GM12873 (cell line): ENCODE data around the gene UBAC2.

Experiments
- TF ChIP-seq, protein P1 (sequence below): IDR thresholded peaks from 2 replicates; pipeline ENCODE4 v1.5.1; 2012; ENCODE audit warnings: low read depth, mild to moderate bottlenecking, moderate library complexity, low read length, control low read depth; ENCODE audit not compliant: insufficient read depth; ENCODE audit errors: missing control alignments

Gene UBAC2

DNA sequence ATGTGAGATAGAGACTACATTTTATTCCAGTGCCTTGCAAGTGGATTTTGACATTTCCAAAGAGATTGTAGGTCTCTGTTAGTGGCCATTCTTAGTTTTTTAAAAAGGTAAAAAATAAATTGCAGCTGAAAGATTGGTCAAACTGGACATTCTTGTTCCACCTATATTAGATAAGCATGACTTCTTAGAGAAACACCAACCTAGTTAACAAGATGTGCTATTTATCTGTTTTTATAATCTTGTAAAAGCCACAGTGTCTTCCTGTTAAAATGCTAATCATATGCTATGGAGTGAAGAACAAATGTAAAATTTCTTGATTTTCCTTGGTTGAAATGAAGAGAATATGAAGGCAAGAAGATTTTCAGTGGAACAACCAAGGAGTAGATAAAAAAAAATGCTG lies 140.0 kb downstream of the UBAC2 start:
- TF ChIP-seq, protein P1, sequence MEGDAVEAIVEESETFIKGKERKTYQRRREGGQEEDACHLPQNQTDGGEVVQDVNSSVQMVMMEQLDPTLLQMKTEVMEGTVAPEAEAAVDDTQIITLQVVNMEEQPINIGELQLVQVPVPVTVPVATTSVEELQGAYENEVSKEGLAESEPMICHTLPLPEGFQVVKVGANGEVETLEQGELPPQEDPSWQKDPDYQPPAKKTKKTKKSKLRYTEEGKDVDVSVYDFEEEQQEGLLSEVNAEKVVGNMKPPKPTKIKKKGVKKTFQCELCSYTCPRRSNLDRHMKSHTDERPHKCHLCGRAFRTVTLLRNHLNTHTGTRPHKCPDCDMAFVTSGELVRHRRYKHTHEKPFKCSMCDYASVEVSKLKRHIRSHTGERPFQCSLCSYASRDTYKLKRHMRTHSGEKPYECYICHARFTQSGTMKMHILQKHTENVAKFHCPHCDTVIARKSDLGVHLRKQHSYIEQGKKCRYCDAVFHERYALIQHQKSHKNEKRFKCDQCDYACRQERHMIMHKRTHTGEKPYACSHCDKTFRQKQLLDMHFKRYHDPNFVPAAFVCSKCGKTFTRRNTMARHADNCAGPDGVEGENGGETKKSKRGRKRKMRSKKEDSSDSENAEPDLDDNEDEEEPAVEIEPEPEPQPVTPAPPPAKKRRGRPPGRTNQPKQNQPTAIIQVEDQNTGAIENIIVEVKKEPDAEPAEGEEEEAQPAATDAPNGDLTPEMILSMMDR, result no peak

DNA sequence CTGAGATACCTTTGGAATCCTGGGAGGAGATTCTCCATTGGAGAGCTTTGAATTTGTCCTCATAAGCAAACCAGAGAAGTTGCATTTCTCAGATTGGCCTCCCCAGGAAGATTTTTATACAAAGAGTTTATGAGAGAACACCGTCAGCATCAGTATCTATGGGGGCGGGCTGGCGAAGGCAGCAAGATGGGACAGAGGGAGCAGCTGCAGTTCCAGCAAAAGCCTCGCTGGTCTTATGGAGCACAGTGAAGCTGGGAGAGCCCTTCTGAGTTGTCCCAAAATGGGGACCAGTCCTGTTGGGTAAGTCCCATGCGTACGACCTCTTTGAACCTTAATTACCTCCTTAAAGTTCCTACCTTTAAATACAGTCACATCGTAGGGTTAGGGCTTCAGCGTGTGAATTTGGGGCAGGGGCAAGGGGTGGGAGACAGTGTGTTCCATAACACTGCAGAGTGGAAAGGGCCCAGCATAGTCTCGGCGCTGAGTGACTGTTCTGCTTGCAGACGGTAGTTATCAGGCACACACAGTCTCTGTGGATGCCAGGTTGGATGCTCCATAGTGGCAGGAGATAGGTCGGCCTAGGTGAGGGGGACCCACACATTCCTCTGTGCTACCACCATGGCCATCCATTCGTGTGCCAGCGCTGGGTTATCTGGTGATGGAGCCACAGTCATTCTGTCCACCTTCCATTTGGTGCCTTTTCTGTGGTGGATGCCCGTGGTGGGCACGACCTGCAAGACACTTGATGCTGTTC lies 141.5 kb downstream of the UBAC2 start:
- TF ChIP-seq, protein P1, result no peak

DNA sequence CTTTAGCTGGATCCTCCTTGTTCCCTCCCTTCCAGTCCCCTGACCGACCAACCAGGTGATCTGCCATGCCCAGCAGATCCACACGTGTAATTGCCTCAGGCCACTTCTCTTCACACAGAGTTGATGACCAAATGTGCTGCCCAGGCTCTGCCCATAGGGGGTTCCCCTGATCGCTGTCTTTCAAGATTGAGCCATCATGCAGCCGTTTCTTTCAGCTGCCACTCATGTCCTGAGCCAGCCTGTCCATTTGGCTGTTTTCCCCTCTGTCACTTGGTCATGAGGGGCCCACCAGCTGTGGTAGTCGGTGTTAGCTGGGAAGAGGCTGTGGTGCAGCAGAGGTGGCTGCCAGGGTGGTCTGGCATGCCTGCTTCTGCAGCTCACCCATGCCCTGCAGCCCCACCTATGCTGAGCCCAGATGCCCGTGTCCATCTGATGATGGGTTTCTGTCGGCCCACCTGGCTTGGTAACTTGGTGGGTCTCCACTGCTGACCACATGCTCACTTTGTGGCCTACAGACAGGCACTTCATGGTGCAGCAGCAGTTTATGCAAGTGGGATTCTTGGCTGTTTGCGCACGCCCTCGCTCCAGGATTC lies 142.2 kb downstream of the UBAC2 start:
- TF ChIP-seq, protein P1, result no peak

DNA sequence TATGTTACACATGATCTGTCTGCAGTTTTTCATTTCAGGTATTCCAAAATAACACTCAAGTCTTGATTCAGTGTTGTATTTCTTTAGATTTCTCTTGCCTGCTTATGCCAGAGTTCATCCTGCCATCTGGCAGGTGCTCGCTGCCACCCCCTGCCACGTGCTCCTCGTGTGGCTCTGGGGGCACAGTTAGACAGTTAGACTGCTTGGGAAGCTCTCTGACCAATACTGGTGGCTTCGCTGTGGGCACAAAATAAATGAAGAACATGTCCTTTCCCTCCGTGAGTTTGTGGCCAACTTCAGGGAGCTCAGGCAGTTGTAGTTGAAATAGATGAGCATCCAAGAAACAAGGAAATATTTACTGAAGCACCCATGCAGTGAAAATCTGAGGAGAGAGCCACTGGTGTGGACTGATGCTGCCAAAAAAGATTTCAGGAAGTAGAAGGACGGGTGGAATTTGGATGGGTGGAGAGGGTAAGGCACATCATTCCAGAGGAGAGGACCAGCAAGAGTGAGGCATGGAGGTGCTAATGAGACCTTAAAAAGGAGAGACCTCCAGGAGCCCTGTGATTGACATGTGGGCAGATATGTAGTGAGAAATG lies 144.1 kb downstream of the UBAC2 start:
- TF ChIP-seq, protein P1, result no peak

DNA sequence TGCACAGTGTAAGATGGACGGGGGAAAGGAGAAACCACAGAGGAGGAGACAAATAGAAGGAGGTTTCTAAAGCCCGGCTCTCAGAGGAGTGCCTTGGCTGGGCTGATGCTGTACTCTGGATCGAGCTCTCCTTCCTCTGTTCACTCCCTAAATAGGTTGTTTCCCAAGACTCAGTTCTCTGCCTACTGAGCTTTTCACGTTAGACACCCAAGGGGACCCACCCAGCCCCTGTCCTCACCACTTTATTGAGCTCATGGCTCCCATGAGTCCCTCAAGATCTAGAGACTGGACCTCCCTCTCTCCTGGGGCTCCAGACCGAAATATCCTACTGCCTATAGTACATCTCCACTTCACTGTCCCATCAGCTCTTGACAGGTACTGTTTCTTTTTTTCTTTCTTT lies 144.7 kb downstream of the UBAC2 start:
- TF ChIP-seq, protein P1, result no peak

DNA sequence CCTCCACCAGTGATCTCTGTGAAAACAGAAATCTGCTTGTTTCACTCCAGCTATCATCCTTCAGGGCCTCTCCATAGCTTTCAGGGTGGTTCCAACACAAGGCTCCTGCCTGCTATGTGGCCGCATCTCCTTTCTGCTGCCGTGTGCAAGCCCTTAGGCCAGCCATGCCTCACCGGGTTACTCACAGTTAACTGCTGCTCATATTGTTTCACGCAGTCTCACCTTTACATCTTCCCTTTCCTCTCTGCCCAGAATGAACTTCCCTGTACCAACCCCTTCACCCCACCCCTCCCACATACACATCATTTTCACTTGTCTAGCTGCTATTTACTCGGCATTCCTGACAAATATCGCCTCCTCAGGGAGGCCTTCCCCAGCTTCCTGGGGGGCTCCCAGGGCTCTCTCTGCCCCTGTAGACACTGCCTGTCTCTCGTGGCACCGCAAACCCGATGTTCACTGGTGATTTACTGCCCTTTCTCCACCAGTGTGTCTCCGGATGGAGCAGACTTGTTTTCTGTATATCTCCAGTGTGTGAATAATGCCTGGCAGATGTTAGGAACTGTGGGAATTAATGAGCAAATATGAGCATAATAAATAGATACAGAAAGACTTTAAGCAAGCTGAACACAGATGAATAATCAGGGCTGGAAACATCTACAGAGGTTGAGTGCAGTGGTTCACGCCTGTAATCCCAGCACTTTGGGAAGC lies 145.8 kb downstream of the UBAC2 start:
- TF ChIP-seq, protein P1, result no peak

DNA sequence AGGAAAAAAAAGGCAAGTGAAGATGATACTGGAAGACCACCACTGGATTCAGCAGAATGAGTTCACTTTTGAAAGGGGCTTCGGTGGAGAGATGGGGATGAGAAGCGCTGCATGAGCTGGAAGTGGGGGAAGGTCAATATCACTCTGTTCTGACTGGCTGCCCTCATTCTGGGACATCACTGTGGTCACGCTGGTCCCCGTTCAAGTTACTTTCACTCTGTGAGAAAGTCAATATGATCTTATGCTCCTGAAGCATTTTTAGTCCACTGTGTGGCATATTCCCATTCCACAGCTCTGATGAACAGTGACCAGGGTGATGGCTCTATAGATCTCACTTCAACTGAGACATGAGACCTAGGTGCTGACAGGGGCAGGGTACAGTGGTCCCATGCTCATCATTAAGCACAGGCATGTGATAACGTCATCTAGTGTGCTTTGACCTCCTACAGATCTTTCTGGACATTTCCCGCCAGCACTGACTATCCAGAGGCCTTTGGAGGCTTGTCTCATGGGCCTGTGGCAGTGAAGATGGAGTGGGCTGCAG lies 146.8 kb downstream of the UBAC2 start:
- TF ChIP-seq, protein P1, result no peak
